CD4-positive, alpha-beta T cell treated with Interleukin-21 for 1 hour (primary cell): ENCODE results near the gene RNF26.

Experiments
- DNase-seq: peaks from one replicate; pipeline ENCODE4 v3.0.0-alpha.2; 2020

RNF26 gene

DNA sequence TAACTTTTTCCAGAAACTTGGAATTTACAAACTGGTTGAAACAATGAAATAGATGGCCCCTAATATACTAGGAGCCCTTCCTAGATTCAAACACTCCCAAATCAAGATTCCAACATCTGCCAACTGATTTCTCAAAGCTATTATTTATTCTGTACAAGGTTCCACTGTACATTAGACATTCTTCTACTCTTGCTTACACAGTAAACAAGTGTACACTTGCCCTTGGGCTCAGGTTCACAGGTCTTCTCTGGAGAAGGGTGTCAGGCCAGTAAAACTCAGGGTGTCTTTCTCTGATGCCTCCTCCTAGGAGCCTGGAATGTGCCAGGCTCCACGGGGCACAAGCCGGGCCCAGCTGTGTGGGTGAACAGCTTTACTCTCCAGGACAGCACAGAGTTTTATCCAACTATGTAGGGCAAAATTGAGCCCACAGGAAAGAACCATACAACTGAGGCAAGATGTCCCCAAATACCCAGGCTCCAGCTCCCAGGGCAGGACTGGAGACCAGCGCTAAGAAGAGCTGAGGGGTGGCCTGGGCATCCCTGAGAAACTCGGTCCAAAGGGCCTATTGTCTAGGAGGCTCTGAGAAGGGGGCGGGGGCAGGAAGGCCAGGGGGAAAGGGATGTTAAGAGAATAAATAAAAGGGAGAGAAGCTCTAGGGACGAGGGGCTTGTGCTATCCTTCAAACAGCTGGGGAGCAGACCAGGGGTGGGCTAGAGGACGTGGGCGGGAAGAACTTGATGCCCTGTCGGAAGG, 20.9 kb downstream of the RNF26 start:
- no peak for DNase-seq

DNA sequence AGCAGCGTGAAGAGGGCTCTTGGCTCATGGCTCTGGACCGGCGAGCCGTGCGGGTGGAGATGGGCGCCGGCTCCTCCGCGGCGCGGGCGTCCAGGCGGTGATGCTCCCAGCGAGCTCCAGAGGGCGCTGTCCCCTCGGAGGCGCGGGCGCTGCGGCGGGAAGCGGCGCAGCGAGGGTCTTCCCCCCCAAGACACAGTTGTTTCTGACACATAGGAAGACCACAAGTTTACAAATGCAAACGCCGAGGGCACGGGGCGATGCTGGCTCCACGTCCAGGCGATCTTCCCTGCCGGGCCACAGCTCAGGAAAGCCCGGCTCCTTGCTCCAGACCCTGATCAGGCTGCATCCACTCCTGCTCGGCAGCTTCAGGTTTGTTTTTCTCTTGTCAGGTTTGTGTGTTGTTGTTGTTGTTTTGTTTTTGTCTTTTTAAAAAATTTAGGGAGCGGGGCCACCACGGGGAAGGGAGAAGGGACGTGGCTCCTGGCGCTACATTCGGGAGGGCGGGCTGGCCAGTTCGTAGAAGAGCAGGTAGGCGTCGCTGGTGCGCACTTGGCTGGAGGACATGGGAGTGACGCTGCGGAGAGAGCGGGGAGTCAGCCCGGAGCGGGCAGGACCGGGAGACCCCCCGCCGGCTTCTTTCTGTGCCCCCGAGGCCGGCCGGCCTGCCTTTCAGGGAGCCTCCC, 22.2 kb downstream of the RNF26 start:
- peak; percentile 72 for DNase-seq

DNA sequence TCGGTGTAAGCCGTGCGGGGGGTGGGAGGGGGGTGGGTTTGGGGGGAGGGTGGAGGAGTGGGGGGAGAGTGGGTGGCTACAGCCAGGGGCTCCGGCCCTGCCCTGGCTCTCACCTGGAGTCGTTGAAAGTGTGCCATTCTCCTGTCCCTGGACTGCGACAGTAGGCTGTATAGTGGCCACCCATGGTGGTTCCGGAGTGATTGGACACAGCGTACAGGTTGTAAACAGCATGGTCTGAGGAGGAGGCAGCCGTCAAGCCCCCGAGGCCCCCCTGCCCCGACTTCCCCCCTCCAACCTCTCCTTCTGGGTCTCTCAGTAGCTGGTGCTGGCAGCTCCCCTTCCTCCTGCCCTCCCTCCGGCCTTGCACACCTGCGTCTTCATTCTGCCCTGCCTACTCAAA, 22.7 kb downstream of the RNF26 start:
- DNase-seq: no peak

DNA sequence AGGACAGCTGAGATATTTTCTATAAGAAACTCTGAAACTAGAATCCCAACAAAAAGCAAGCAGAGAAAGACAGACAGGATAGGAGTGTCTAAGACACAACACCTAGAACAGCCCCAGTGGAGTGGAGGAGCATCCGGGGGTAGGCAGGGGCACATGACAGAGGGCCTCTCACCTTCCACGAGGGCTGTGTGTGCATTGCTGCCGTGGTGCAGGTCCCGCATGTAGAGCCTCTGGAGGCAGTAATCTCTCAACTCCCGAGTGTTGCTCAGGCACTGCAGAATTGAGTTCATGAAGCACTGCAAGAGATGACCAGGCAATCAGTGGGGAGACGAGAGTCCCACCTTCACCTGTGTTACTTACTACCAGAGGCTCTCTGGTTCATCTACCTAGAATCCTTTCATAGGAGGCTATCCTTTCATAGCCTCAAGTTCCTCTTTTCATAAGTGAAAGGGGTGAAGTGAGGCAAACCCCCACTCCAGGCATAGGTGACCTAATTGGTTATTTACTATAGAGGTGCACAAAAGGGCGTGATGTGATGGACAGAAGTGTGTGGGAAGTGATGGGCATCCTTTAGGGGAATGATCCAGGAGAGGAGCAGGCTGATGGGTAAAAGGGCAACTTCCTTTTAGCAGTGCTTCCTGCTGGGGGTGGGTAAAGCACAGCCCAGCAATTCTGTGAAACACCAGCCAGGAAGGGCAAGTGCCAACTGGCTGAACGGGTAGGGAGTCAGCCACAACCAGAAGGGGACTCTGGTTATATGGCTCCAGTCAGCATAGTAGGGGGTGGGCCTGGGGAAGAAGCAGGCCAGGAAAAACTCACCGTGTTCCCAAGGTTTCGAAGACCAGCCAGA, 25.3 kb downstream of the RNF26 start:
- DNase-seq: no peak

DNA sequence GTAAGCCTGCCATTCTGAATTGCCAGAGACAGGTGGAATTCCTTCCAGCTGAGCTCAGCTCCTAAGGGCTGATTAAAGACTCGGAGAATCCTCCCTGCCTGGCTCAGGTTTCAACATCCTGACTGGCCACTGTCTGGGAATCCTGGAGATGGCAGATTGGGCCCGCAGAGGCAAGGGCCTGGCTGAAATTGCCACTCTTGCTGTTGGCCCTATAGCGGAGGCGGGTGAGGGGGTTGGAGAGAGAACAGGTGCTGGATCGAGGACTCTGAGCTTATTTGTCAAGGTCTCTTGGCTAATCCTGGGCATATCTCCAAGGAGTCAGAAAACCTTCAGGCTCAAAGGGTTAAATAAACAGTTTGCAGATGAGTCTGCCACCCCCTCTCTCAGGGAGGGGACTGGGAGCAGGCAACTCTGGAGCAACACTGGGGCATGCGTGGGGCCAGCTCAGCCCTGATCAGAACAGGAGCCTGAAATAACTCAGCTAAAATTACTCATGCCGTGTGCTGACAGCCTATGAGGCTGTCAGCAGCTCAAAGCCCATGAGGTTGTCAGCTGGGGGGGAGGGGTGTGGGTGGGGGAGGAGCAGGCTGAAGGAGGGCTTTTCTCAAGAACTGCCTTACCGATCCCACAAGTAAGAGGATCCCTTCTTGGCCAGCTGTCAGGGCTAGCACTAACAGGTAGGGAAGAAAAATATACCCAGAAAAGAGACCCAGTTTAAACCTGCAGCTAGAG, 26.9 kb downstream of the RNF26 start:
- no peak for DNase-seq

DNA sequence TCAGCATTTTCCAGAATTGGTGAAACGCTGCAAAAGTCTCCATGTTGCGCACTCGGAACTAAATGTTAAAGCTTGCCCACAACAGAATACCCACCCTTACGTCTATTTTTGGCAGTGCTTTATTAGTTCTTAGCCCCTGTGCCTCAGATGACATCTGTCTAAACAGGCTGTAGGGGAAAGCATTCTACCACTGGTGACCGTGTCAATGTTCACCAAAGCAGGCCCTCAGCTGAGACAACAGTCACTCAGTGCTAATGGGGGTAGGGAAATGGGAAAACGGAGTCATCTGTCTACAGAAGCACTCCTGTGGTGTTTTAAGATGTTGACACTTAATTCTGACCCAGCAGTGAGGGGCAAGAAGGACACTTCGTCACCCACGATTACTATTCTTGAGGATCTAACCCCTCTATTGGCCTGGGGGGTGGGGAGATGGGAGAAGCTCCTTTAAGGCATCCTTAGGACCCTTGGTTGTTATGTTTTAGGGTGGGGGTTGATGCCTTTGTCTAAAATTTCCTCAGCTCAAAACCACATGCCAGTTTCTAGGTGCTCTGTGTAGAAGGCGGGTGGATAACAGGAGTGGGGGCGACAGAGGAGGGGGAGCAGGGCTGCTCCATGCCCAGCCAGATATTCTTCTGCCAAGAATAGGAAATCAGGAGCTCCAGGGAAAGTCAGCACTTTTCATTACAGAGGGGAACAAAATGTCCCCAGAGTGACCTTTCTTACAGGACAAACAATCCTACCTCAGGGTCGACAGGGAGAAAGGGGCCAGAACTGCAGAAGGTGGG, 27.8 kb downstream of the RNF26 start:
- DNase-seq: no peak

DNA sequence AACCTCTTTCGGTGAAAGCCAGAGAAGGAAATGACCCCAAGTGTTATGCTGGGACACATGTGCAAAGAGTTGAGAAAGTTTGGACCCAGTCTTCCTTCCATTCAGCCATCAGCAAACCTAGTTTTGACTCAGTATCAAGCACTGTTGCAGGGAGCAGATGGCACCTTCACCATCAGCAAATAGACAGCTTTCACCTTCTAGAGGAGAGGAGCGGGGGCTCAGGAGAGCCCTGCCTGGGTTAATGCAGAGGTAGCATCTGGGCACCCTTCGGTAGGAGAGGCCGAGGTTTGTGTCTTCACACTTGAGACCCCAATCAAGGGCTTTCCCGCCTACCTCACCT, 28.4 kb downstream of the RNF26 start:
- no peak for DNase-seq

DNA sequence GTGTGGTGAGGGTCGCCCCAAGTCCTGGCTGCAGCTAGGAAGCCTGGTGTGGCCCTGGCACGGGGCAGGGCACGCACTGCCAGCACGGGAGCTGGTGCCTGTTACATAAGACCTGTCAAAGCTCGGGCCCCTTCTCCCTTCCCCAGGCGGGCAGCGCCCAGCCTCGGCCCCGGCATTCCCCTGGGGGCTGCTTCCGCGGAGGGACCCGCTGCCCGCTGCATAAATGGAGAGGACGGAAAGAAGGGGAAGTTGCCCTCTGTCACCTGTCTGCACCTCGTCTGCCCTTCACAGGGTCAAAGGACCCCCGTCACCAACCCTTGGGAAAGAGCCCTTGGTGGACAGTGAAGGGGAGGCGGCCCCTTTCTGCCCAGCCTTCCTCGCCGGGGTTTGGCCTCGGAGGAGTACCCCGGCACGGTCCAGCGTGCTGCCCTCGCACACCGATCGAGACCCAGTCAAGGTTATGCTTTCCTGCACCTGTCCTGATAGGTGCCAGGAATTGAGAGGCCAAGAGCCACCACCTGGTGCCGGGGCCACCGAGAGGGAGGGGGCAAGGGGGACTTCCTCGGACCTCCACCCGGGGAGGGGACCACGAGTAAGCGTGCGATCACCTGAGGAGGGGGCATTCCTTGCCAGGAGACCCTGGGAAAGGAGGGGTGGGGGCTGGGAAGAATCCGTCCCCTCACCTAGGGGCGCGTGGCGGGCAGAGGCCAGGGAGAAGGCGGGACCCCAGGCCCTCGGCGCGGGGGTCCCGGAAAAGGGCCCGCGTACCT, 28.9 kb downstream of the RNF26 start:
- no peak for DNase-seq

DNA sequence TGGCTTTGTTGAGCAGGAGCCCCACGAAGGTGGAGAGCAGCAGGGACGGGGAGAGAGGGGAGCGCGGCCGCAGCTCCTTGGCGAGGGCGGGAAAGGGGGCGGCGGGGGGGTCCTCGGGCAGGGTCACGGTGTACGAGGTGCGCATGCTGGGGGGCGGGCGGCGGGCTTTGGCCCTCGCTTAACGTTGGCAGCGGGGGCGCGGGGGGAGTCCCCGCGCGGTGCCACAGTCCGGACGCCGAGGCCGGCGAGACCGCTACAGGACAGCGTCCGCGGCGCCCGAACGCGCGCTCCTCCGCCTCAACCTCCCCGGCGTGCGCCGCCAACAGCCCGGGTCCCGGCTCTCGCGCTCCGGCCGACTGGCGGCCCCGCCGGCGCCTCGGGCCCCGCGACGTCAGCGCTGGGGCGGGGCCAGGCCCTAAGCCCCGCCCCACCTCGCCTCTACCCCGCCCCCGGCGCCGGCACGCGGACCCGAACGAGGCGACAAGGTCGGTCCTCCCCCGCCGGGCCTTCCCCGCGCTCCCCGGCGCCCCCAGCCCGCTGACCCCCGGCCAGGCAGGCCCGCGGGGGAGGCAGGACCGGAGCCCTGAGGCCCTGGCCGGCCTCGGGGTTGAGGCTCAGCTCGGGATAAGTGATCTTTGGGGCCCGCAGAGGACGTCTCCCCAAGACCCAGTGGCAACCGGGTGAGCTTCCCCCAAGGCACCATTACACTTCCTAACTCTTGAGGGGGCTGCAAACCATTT, 29.7 kb downstream of the RNF26 start:
- peak; percentile 60 for DNase-seq

DNA sequence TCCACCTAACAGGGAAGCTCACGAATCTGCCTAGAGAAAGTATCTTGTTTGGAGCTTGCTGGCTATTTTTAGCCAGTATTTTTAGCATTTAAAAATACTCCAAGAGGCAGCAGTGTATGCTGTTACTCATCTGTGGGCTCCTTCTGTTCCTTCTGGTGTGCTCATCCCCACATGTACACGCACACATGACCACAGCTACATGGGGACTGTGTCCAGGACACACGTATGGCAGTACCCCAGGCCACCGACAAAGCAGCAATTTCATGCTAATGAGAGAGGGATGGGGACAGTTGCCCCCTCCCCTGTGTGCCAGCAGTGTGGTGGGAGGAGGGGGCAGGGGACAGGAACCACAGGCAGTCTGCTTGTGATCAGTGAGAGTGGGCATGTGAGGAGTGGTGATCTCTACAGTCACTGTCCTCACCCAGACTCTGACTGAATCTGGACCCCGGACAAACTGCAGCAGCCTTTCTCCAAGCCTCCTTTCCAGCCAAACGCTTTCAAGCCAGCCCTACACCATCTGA, 30.8 kb downstream of the RNF26 start:
- no peak for DNase-seq

DNA sequence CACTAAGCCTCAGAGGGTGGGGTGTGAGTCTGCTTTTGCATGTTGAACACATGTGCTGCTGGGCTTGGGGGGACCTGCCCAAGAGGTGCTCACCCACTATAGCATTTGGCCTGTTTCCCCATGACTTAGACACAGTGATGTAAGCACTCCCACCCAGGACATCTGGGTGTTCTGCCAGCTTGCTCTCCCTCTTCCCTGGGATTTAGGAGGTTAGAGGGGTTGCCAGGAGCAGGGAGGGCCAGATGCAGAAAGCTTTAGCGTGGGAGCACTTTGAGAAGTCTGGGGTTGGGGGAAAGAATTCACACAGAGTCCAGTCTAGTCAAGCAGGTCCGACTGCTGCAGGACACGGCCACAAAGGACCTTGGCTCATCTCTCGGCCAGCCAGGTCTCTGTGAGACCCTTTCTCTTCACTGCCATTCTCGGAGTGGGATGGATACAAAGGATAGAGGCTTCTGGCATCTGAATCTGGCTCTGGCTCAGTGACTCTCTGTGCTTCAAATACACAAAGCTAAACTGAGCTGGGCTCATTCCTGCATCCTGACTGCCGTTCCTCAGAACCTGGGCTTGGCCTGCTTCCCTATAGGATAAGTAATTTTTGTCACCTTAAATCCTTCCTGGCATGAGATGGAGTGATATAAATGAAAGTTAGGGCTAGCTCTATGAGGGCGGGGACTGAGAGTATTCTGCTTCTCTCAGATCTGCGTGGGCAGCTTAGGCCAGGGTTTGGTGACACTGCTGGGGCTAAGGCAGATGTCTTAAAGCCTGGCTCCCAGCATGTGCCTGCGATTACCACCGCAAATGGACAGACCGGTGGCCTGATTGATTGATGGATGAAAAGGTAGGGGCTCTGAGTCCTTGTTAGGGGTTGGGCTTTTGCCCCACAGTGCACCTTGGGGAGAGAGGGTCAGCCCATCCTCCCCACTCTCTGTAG, 32.6 kb downstream of the RNF26 start:
- DNase-seq: no peak

DNA sequence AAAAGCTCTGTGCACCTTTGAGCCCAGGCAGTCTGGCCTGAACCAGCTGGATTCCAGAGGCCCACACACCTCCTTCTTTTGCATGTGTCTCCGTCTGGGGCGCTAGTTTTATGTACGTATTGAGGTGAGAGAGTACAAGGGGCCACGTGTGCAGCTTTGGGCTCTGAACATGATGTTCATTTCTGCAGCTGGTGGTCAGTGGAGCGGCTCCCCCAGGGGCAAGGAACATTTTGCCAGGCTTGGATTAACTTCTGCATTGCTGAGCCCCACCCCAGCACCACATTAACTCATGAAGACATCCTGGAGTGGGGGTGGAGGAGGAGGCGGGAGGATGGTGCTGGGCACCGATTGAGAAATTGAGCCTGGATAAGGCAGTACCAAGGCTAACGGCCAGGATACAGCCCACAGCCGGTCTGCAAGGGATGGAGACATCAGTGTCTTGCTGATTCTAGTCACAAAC, 33.4 kb downstream of the RNF26 start:
- no peak for DNase-seq

DNA sequence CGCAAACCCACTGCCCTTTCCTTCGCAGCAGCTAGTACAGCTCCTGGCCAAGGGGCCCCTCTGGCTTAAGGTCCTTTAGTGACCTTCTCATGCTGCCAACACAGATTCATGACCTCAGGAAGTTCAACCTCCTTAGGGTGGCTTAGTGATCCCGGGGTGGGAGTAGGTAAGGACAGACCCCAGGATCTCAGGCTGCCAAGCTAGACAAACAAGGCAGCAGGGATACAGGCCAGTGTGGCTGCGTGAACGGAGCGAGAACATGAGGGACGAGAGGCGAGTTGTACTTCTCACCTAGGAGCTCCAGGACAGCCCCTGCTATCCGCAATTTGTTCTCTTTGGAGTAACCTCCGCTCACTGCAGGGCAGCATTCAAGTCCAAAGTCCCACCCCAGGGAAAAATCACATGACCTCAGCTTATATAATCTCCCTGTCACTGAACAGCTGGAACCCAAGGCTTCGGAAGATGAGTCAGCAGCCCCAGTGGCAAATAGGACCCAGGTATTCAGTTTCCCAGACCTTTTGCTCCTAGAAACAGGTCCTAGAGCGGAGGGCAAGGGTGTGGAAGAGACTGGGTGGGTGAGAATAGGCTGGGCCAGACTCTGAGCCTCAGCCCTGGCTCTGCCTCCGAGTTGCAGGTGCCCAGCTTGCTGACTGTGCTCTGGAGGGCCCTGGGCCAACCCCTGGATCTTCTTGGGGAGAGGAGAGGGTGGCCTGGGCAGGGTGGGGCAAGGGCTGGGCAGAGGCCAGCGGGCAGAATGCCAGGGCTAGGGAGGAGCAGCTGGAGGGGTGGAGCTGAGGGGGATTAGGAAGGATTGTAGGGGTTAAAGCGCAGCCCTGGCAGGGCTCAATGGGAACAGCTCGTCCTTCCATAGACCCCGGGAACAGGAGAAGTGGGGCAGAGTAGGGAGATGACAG, 34.1 kb downstream of the RNF26 start:
- DNase-seq: no peak

DNA sequence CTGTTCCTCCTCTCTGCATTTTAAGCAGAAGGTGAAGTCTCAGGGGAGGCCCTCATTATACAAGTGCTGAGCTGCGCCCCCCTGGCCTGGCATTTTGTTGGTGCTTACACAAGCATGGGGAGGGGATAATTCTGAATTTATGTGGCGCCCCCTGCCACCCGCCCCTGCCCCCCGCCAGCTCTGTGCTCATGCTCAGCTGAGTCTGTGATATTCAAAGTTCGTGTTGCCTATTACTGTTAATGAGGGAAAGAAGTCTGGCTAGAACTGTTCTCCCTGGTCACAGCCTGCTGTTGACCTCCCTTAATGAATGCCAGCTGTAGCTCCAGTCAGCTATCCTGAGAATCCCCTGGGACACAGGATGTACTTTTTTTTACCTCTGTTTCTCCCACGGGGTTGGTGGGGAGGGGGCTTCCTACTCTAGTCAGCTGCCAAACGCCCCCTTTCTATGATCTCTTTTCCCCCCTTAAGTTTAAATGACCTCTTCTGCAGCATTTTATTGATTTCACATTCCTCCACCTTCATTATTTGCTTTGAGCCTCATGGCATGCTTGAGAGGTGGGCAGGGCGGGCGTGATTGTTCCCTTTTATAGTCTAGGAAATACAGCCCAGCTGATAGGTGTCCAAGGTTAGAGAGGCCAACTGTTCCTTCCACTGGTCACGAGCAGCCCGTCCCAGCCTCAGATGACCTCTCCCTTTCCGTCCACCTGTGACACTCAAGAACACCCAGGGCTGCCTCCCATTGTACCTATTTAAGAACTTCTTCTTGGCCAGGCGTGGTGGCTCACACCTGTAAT, 35.0 kb downstream of the RNF26 start:
- DNase-seq: no peak

DNA sequence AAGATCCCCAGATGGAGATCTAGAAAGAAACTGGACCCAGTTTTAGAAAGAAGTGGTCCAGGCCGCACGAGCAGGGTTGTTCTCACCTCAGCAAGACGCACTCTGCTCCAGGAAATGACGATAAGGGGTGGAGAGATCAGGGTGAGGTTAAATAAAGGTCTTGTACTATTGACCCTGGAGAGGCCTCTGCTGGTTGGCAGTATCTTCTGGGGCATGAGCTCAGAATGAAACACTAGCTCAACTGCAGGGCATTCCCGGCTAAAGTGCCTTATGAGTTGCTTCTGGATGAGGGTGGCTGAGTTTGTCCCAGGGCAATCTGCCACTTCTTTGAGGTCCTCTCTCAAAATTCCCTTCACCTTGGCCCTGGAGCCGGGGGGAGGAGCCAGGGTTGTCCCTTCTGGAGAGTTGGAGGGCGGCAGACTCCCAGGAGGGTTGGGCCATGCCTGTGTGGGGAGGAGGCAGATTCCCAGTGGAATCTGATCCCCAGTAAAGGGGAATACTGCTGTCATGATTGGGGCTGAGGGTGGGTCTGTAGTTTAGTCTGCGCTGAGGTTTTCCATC, 36.2 kb downstream of the RNF26 start:
- peak; percentile 46 for DNase-seq

DNA sequence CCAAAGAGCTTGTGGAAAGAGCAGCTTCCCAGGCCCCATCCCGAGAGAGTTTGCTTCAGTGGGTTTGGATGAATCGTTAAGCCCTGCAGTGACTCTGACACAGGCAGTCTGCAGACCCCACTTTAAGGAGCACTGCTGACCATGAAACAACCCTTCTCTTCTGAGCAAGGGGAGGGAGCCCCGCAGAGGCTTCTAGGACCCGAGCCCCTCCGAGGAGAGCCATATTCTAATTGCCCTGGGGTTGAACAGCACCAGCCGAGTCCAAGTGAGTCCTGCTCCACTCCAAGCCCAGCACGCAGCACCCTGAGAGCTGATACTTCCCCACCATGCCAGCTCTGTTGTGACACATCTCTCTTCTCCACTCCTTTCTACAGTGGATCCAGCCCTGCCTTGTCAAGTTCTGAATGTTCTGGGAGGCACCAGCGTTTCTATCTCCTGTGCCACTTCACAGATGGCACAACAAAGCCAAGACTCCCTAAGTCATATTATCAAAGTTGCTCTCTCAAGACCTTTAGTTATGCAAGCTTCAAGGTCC, 36.8 kb downstream of the RNF26 start:
- no peak for DNase-seq

DNA sequence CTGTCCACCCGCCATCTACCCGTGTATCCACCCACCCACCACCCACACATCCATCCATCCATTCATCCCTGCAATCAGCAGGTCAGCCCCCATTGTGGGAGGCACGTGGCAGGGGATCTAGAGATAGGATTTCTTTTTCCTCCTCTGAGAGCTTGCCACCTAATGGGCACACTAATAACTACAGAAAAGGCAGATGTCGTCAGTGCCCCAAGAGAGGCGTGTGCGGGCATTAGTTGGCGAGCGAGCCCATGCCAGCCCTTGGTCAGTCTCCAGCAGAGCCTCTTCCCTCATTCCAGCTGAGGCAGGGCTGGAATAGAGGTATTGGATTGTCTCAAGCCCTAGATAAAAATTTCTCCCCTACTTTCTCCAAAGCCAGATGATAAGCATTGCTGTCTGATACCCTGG, 37.5 kb downstream of the RNF26 start:
- no peak for DNase-seq
